Hematopoietic multipotent progenitor cell treated with erythropoietin and hydrocortisone succinate and interleukin-3 and kit ligand, for 4 days (in vitro differentiated cells): ENCODE data around the gene KCNK7.

Experiments
- DNase-seq: peaks from one replicate; pipeline ENCODE4 v3.0.0-alpha.2; 2015

The KCNK7 gene

GRCh38 chr11:65554057-65554818 is 41.4 kb downstream of the KCNK7 start:
- no peak for DNase-seq

GRCh38 chr11:65553301-65554001 is 42.1 kb downstream of the KCNK7 start:
- DNase-seq, result peak; percentile 87

GRCh38 chr11:65552388-65552951 is 43.1 kb downstream of the KCNK7 start:
- no peak for DNase-seq

- peak; percentile 76 for DNase-seq
Observed at GRCh38 chr11:65551572-65552387, 43.8 kb downstream of the KCNK7 start.

- DNase-seq, result no peak
Observed at GRCh38 chr11:65549096-65549495, 46.5 kb downstream of the KCNK7 start.

- DNase-seq, result no peak
Observed at GRCh38 chr11:65548395-65548794, 47.2 kb downstream of the KCNK7 start.

- no peak for DNase-seq
Observed at GRCh38 chr11:65547446-65548125, 48.0 kb downstream of the KCNK7 start.

GRCh38 chr11:65546217-65546958 is 49.2 kb downstream of the KCNK7 start:
- peak; percentile 96 for DNase-seq

GRCh38 chr11:65545853-65546216 is 49.8 kb downstream of the KCNK7 start:
- DNase-seq, result peak; percentile 37
